Hematopoietic multipotent progenitor cell (in vitro differentiated cells): ENCODE data around the gene CXorf58. TPM values are rescaled to one million over a fixed set of nuclear protein-coding genes. Genes with fewer than 3 reads are reported as not detected.
A peak's percentile ranks its signal among the peaks of the same experiment; 100 is the strongest.
"Not testable (repeated sequence)": the region's sequence is repeated elsewhere in the genome, so short reads cannot be mapped to it uniquely, and the experiment has no call there.

Source experiments
- DNase-seq, 3 donors: peaks; one replicate each; pipeline ENCODE4 v3.0.0-alpha.2; 2011 to 2015; ENCODE audit warnings: low read depth in 2 of 3, low spot score in 2 of 3
- total RNA-seq: library from RNA; depleted of rRNA; stranded (reverse); fragments of >200 nt; gene quantifications from one replicate; pipeline ENCODE4 v1.2.3, GENCODE V29; 2012

Gene CXorf58, protein sequence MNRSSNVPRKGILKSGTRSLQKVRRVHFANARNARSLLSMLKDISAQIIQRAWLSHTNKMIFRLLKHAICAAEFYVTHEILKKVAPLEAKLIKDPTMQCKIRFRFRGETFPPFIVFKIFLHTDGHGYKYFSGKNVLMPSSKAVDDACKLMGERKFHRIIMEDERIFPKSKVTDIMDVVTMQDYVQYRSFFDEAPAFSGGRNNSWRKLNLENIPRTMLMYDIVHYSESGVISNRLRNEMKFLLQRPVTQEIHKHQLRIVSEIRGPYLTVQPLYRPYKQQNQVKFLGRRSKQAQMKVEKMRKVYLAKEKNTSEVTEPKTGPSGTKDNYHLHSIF
- total RNA-seq: under 0.01 TPM

- peak; percentile 79 to 93 (median 90) for DNase-seq
Observed at GRCh38 chrX:23907498-23908218, at the start of gene CXorf58, which contains the start of gene APOO. Gene CXorf58, plus strand, starts transcription at chrX:23908006. Its CDS starts 2,297 bp downstream, at chrX:23910303. Gene APOO, minus strand, starts transcription at chrX:23907938. Its CDS starts 236 bp downstream, at chrX:23907702.

DNA sequence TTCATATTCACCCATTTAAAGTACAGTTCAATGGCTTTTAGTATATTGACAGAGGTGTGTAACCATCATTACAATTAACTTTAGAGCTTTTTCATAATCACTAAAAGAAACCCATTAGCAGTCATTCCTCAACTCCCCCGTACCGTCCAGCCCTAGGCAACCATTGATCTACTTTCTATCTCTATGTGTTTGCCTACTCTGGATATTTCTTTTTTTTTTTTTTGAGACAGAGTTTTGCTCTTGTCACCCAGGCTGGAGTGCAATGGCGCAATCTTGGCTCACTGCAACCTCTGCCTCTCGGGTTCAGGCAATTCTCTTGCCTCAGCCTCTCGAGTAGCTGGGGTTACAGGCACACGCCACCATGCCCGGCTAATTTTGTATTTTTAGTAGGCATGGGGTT is 48.6 kb upstream of the CXorf58 start:
- not testable (repeated sequence) for DNase-seq

- no peak for DNase-seq
Observed at GRCh38 chrX:23861215-23861896, 46.5 kb upstream of the CXorf58 start.

- not testable (repeated sequence) for DNase-seq
Observed at GRCh38 chrX:23861952-23862351, 45.9 kb upstream of the CXorf58 start.

- no peak for DNase-seq
Observed at GRCh38 chrX:23864742-23865326, 43.0 kb upstream of the CXorf58 start.

- DNase-seq: no peak
Observed at GRCh38 chrX:23870041-23870440, 37.8 kb upstream of the CXorf58 start.

- DNase-seq: peak in 2 of 3 donors; percentile 12 to 40
Observed at GRCh38 chrX:23871905-23872546, 35.8 kb upstream of the CXorf58 start.

GRCh38 chrX:23879380-23880090 is 28.3 kb upstream of the CXorf58 start:
- DNase-seq: no peak

GRCh38 chrX:23883737-23884354 is 24.0 kb upstream of the CXorf58 start:
- DNase-seq: no peak

DNA sequence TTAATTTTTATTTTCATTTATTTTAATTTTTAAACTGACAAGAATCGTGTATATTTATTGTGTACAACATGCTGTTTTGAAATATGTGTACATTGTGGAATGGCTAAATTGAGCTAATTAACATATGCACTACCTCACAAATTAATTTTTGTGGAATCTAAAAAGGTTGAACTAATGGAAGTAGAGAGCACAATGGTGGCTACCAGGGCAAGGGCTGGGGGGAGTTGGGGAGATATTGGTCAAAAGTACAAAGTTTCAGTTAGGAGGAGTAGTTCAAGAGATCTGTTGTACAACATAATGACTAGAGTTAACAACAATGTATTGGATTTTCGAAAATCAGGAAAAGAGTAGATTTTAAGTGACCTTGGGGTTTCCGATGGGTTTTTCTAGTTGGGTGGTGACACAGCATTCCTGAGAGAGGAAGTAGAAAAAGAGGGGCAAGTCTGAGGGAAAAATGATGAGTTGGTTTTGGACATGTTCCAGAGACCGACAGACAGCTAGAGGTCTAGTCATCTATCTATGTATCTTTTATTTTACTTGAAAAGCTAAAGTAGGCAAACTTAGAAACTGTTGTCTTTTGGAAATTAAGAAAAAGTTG is 23.3 kb upstream of the CXorf58 start:
- peak in 1 of 3 donors; percentile 9 for DNase-seq

DNA sequence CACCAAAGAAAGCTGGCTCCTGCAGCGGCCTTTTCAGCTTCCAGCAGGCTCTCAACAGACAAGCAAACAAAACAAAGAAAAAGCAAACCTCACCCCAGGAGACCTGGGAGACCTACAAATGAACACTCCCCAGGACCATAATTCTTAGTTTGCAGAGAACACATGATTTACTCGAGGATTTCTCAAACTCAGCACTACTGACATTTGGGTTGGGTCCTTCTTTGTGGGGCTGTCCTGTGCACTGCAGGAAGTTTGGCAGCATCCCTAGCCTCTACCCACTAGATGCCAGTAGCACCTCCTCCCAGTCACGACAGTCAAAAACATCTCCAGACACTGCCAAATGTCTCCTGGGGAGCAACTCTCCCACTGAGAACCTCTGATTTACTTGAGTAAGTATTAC is 22.0 kb upstream of the CXorf58 start:
- no peak for DNase-seq

DNA sequence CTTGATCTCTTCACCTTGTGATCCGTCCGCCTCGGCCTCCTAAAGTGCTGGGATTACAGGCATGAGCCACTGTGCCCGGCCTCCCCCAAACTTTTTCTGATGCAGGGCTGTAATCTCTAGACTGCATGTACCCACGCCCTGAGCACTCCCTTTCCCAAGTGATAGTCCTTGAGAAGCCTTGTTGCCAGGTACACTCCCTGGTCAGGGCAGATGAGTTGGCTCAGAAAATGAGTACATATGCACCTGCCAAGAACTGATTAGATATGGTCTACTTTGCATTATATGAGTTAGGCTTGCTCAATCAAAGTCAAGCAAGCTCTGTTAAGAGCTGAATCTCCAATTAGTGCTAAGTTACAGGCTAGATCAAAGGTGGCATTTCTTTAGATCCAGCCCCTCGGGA is 20.4 kb upstream of the CXorf58 start:
- no peak for DNase-seq

DNA sequence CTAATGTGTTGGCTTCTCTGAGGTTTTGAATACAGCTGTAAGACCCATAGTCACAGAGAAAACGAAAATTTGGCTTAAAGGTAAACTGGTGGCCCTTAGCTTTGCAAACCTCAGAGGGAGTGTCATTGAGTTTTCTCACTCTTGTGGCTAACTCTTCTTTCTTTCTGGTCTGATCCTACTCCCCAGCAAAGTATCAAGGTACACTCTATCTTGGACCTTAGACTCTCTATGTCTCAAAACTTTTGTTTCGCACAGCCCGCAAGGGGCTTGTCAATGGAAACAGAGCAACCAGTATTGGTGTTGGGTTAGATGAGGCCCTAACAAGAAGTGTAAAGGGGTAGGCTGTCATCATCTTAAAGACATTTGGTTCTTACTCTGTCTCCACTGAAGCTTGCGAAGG is 19.9 kb upstream of the CXorf58 start:
- no peak for DNase-seq

DNA sequence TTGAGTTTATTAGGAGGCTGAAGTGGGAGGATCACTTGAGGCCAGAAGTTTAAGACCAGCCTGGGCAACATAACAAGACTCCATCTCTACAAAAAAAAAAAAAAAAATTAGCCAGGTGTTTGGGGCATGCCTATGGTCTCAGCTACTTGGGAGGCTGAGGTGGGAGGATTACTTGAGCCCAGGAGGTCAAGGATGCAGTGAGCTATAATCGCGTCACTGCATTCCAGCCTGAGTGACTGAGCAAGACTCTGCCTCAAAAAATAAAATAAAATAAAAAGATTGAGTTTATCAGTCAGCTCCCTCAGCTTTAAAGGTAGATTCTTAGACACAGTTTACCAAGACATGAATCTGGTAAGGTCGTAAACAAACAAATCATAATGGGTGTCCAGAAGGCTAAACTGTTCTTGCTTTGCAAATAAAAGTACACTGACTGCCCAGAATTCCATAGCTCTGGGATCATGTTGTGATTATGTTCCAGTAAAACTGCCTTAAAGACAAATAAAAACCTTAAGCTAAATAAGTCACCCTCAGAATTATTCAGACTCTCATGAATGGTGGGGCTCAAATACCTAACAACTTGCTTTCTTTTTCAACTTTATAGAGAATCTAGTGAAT is 18.8 kb upstream of the CXorf58 start:
- DNase-seq: no peak

GRCh38 chrX:23890933-23891332 is 16.9 kb upstream of the CXorf58 start:
- DNase-seq: no peak

DNA sequence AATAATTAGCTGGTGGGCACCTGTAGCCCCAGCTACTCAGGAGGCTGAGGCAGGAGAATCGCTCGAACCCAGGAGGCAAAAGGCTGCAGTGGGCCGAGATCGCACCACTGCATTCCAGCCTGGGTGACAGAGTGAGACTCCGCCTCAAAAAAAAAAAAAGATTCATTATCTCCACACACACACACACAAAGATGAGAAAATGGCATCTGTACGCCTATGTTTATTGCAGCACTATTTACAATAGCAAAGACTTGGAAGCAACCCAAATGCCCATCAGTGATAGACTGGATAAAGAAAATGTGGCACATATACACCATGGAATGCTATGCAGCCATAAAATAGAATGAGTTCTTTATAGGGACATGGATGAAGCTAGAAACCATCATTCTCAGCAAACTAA is 12.8 kb upstream of the CXorf58 start:
- not testable (repeated sequence) for DNase-seq

- not testable (repeated sequence) for DNase-seq
Observed at GRCh38 chrX:23896539-23896938, 11.3 kb upstream of the CXorf58 start.

GRCh38 chrX:23896981-23897380 is 10.8 kb upstream of the CXorf58 start:
- DNase-seq: no peak
